ENCODE measurements around the gene SLBP.

GRCh38 chr4:1648962-1649361, 63.2 kb downstream of the SLBP start:
- TF ChIP-seq POLR2A (IDR thresholded peaks at IDR 0.05; ENCODE audit: low read length) (no peak), GATA1 (IDR thresholded peaks at IDR 0.05; ENCODE audit: low read depth, low read length) (no peak)
